T-cell (primary cell): ENCODE measurements around the gene CEP63. TPM values are rescaled to one million over a fixed set of nuclear protein-coding genes. Genes with fewer than 3 reads are reported as not detected.

Experiments used
- ATAC-seq, 4 experiments: fragments of 200-7000 bp in 3 of 4; fragments of 150-1000 bp in 1 of 4; cut with Tn5 transposase; replicated peaks in 1 of 4; 1 replicate in 3 of 4; 2 replicates in 1 of 4; pipeline ENCODE4 v1.10.0; 2021; ENCODE audit warnings: moderate library complexity in 3 of 4, mild to moderate bottlenecking in 2 of 4, moderate number of reproducible peaks in 1 of 4
- CTCF ChIA-PET, 2 donors: fragments of 300-600 bp; sonication (Branson Sonifier 250); formaldehyde crosslinking; loops; one replicate each; lab custom pipeline; 2022; ENCODE audit warnings: antibody characterized with exemption in 2 of 2; lab: Charles Lee
- POLR2A ChIA-PET, 2 donors: fragments of 300-600 bp; sonication (Branson Sonifier 250); formaldehyde crosslinking; loops; one replicate each; lab custom pipeline; 2022; ENCODE audit warnings: antibody characterized with exemption in 2 of 2; lab: Charles Lee
- DNase-seq, 35 experiments: peaks; one replicate each; pipeline versions ENCODE4 v3.0.0 to v3.0.0-alpha.2; 2013 to 2023
- H3K27ac ChIP-seq: one replicate; pipeline ENCODE4 v1.5.1; 2013; ENCODE audit warnings: low read length
- H3K27me3 ChIP-seq, 2 experiments: replicated peaks in 1 of 2; 1 replicate in 1 of 2; 2 replicates in 1 of 2; pipeline versions ENCODE4 v1.6.1 to v1.7.0; 2013; ENCODE audit warnings: low read length in 1 of 2, mixed read lengths in 1 of 2; ENCODE audit not compliant: control insufficient read depth in 2 of 2, insufficient read depth in 2 of 2; ENCODE audit errors: extremely low read depth in 1 of 2
- H3K36me3 ChIP-seq, 2 donors: 1 replicate in 1 of 2; 2 replicates in 1 of 2; pipeline versions ENCODE4 v1.6.1 to v1.7.0; 2013; ENCODE audit warnings: low read length in 1 of 2; ENCODE audit not compliant: control insufficient read depth in 2 of 2, insufficient read depth in 1 of 2; ENCODE audit errors: extremely low read depth in 1 of 2
- H3K4me1 ChIP-seq, 2 experiments: 1 replicate in 1 of 2; 2 replicates in 1 of 2; pipeline versions ENCODE4 v1.6.1 to v1.7.0; 2013; ENCODE audit warnings: low read length in 2 of 2, mixed read lengths in 1 of 2; ENCODE audit not compliant: insufficient read depth in 2 of 2, control insufficient read depth in 1 of 2; ENCODE audit errors: extremely low read depth in 1 of 2
- H3K4me3 ChIP-seq, 2 donors: 1 replicate in 1 of 2; 2 replicates in 1 of 2; pipeline versions ENCODE4 v1.5.1 to v1.7.0; 2013; ENCODE audit warnings: mild to moderate bottlenecking in 2 of 2, low read length in 1 of 2, moderate library complexity in 1 of 2; ENCODE audit not compliant: control insufficient read depth in 1 of 2; ENCODE audit errors: extremely low read depth in 1 of 2
- H3K9me3 ChIP-seq: 2 replicates; pipeline ENCODE4 v1.7.0; 2013
- H3K27ac Mint-ChIP-seq, 2 donors: one replicate each; pipeline ENCODE4 v1.8.0; 2020 to 2021; ENCODE audit warnings: mild to moderate bottlenecking in 2 of 2, mixed read lengths in 2 of 2
- H3K27me3 Mint-ChIP-seq, 2 donors: one replicate each; pipeline ENCODE4 v1.8.0; 2021 to 2022; ENCODE audit warnings: mixed read lengths in 2 of 2
- H3K36me3 Mint-ChIP-seq: one replicate; pipeline ENCODE4 v1.8.0; 2021; ENCODE audit warnings: mixed read lengths
- H3K4me1 Mint-ChIP-seq, 3 donors: one replicate each; pipeline ENCODE4 v1.8.0; 2020 to 2022; ENCODE audit warnings: mixed read lengths in 3 of 3, mild to moderate bottlenecking in 1 of 3
- H3K4me3 Mint-ChIP-seq, 3 donors: one replicate each; pipeline ENCODE4 v1.8.0; 2020 to 2022; ENCODE audit warnings: mild to moderate bottlenecking in 3 of 3, mixed read lengths in 3 of 3, moderate library complexity in 3 of 3
- H3K9me3 Mint-ChIP-seq, 3 donors: one replicate each; pipeline ENCODE4 v1.8.0; 2020 to 2022; ENCODE audit warnings: mixed read lengths in 3 of 3
- WGBS: methylation state at CpG from one replicate; pipeline ENCODE4 v1.1.5; 2013; ENCODE audit warnings: missing lambda C conversion rate; ENCODE audit not compliant: insufficient coverage; 5-methylcytosine and 5-hydroxymethylcytosine counted together
- total RNA-seq, 35 experiments: library from RNA in 6 of 35; stranded (reverse) in 6 of 35; fragments of 120-200 nt in 1 of 35; gene quantifications; one replicate each; pipeline versions ENCODE4 v1.2.1 to v1.2.4 and lab custom pipeline; 2013 to 2026

Gene CEP63
- total RNA-seq, 5 donors from 2014 or later (not counting 1 experiment from before 2014, with no cell fraction given) = 21.7 to 26.1 (median 24.6) TPM

- no peak for ATAC-seq
- Histone ChIP-seq H3K9me3 (no peaks in the 10 kb centered on the region), H3K27ac (no peak overlapping the region), H3K4me1 (peaks cover 0 to 6% of the 10 kb centered on the region in 2 experiments), H3K36me3 (no peaks in the 10 kb centered on the region), H3K27me3 (peaks cover 0 to 22% of the 10 kb centered on the region in 2 experiments), H3K4me3 (no peak overlapping the region)
- ChIA-PET CTCF (interaction anchor here in 1 of 2 donors (2.0 kb wide), 1 partner anchor 1441 kb away, joined by 8 read pairs; no protein-coding TSS in a partner anchor), POLR2A (no interaction called here)
- H3K9me3 Mint-ChIP-seq = no peaks in the 10 kb centered on the region
- DNase-seq = no peak
- WGBS = 72% methylated on average over 15 of the region's 19 CpGs
- H3K4me1 Mint-ChIP-seq = peaks cover 8 to 10% (median 9%) of the 10 kb centered on the region in 3 donors
- peaks cover 8 to 18% of the 10 kb centered on the region in 2 donors for H3K27me3 Mint-ChIP-seq
- H3K27ac Mint-ChIP-seq = no peak overlapping the region
- no peaks in the 10 kb centered on the region for H3K36me3 Mint-ChIP-seq
- H3K4me3 Mint-ChIP-seq = no peak overlapping the region
These were observed 115.9 kb downstream of the CEP63 start for GRCh38 chr3:134601539-134602439.

DNA sequence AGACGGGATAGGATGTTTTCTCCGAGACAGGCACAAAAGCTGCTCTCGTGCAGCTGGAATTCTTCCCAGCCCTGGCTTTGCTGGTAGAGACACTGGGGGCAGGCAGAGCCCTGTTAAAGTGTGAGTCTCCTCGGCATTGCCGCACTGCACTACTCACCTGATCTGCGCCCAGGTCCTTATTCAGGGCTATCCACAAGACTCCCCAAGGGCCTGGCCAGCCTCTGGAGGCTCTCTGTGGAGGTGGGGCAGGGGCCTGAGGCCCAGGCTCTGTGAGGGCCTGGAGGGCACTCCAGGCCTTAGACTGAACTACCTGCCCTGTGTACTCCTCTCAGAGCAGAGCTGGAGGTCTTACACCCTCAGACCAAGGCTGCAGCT is 116.6 kb downstream of the CEP63 start:
- ChIA-PET CTCF (no interaction called here), POLR2A (no interaction called here)
- Mint-ChIP-seq H3K27ac (no peak overlapping the region), H3K4me3 (no peak overlapping the region), H3K27me3 (peaks cover 8 to 19% of the 10 kb centered on the region in 2 donors), H3K9me3 (no peaks in the 10 kb centered on the region), H3K36me3 (no peaks in the 10 kb centered on the region), H3K4me1 (peaks cover 8 to 10% (median 9%) of the 10 kb centered on the region in 3 donors)
- DNase-seq (no peak), ATAC-seq (no peak)
- WGBS = 93% methylated on average over 5 of the region's 6 CpGs
- Histone ChIP-seq H3K4me1 (peaks cover 0 to 6% of the 10 kb centered on the region in 2 experiments), H3K27me3 (peaks cover 0 to 23% of the 10 kb centered on the region in 2 experiments), H3K9me3 (no peaks in the 10 kb centered on the region), H3K4me3 (no peak overlapping the region), H3K36me3 (no peaks in the 10 kb centered on the region), H3K27ac (no peak overlapping the region)

DNA sequence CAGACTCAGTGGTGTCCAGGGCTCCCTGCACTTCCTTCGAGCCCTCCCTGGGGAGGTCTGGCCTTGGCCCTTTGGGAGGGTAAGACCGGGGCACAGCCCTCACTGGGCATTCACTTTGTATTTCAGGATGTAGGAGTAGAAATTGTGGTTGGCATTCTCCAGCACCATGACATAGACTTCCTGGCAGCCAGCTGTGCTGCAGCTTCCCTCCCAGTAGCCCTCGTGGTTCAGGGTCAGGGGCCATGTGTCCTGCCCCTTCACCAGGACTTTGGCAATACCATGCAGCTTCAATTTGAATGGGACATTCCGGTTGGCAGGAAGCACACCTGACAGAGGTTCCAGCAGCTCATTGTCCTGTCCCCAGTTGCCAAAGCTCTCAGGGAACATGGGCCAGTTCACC is 117.6 kb downstream of the CEP63 start:
- 47% methylated on average over 2 of the region's 4 CpGs for WGBS
- H3K27ac Mint-ChIP-seq = no peak overlapping the region

DNA sequence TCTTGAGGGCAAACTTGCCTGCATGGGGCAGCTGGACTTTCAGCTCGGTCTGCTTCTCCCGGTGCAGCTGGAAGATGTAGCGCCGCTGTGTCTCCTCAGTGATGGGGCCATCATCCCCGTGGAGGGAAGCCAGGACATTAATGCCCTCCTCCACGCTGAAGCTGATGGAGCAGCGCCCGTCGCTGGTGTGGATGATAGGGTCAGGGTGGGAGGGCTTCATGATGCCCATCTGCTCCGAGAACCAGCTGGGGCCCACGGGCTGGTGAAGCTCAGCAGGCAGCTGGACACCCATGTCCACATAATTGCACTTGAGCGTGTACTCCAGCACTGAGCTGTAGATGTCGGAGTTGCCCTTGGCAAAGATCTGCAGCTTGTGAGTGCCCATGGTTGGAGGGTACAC is 118.1 kb downstream of the CEP63 start:
- no peak overlapping the region for H3K27ac ChIP-seq
- WGBS = 88% methylated on average over 9 of the region's 13 CpGs
- Mint-ChIP-seq H3K4me3 (no peak overlapping the region), H3K27me3 (peaks cover 14% of the 10 kb centered on the region in 2 donors), H3K9me3 (no peaks in the 10 kb centered on the region), H3K27ac (no peak overlapping the region), H3K4me1 (peaks cover 8 to 10% (median 9%) of the 10 kb centered on the region in 3 donors), H3K36me3 (no peaks in the 10 kb centered on the region)
- H3K36me3 ChIP-seq = no peaks in the 10 kb centered on the region
- peaks cover 0 to 35% of the 10 kb centered on the region in 2 experiments for H3K27me3 ChIP-seq
- no peaks in the 10 kb centered on the region for H3K9me3 ChIP-seq
- ChIA-PET POLR2A (no interaction called here), CTCF (no interaction called here)
- no peak for ATAC-seq
- no peak for DNase-seq
- H3K4me3 ChIP-seq = no peak overlapping the region
- H3K4me1 ChIP-seq = peaks cover 0 to 6% of the 10 kb centered on the region in 2 experiments

More for the DNA sequence above, 117.6 kb downstream of the CEP63 start:
- Mint-ChIP-seq H3K36me3 (no peaks in the 10 kb centered on the region), H3K4me1 (peaks cover 8 to 10% (median 9%) of the 10 kb centered on the region in 3 donors), H3K4me3 (no peak overlapping the region), H3K27me3 (peaks cover 10 to 16% of the 10 kb centered on the region in 2 donors), H3K9me3 (no peaks in the 10 kb centered on the region)
- no peak for ATAC-seq
- no peak overlapping the region for H3K4me3 ChIP-seq
- peaks cover 0 to 32% of the 10 kb centered on the region in 2 experiments for H3K27me3 ChIP-seq
- CTCF ChIA-PET = no interaction called here
- DNase-seq = no peak
- H3K9me3 ChIP-seq = no peaks in the 10 kb centered on the region
- H3K27ac ChIP-seq = no peak overlapping the region
- no peaks in the 10 kb centered on the region for H3K36me3 ChIP-seq
- POLR2A ChIA-PET = no interaction called here
- H3K4me1 ChIP-seq = peaks cover 0 to 6% of the 10 kb centered on the region in 2 experiments

GRCh38 chr3:134605556-134605955 is 119.7 kb downstream of the CEP63 start:
- no peaks in the 10 kb centered on the region for H3K36me3 ChIP-seq
- H3K27ac ChIP-seq = no peak overlapping the region
- no peaks in the 10 kb centered on the region for H3K9me3 ChIP-seq
- 49% methylated on average over 6 of the region's 6 CpGs for WGBS
- DNase-seq (no peak), ATAC-seq (no peak)
- Mint-ChIP-seq H3K27ac (no peak overlapping the region), H3K36me3 (no peaks in the 10 kb centered on the region), H3K4me3 (no peak overlapping the region), H3K4me1 (peaks cover 6% of the 10 kb centered on the region in 3 donors), H3K9me3 (no peaks in the 10 kb centered on the region), H3K27me3 (peaks cover 12 to 16% of the 10 kb centered on the region in 2 donors)
- no peak overlapping the region for H3K4me3 ChIP-seq
- CTCF ChIA-PET = no interaction called here
- POLR2A ChIA-PET = no interaction called here
- H3K27me3 ChIP-seq = peaks cover 0 to 43% of the 10 kb centered on the region in 2 experiments
- H3K4me1 ChIP-seq = peaks cover 0 to 6% of the 10 kb centered on the region in 2 experiments

DNA sequence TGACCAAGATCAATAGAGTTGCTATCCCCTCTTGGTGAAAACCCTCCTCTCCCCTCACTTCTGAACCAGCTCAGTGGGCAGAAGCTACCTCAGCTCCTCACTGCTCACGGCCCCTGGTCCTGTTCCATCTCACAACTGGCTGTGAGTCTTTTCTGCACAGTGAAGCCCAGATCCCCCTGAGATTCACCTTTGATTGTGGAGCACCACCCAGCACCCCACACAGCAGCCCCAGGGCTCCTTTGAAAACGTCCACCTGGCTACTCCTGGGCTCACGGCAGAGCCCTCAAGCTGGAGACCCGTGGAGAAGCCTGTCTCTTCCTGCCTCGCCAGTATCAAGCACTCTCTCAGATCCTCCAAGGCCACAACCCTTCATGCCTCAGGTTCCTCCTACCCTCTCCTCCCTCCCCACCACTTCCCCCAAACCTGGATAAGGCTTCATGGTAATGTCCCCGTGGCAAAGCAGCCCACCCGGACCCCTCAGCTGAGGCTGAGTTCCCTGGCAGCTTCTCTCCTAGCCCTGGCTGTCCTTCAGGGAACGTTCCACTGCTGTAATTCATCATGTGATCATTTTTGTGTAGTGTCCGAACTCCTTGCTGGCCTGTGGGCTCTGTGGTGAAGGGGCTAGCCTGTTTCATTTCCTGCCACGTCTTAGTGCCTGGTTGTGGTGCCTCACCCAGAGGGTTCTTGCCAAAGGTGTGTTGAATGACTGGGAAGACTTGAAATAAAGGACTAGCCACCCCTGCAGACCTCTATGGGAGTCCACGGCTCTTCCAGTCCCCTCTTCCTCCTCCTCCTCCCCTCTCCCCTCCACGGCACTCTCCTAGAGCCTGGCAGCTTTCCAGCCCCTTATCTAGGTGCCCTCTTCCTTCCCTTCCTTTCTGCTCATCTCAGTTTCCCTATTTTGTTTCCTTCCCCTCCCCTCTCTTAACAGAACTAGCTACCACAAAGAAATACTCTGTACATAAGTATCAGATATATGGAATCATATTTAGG is 120.5 kb downstream of the CEP63 start:
- ChIA-PET POLR2A (no interaction called here), CTCF (no interaction called here)
- no peak for ATAC-seq
- H3K4me1 ChIP-seq = no peaks in the 10 kb centered on the region
- Mint-ChIP-seq H3K4me3 (no peak overlapping the region), H3K9me3 (no peaks in the 10 kb centered on the region), H3K27ac (no peak overlapping the region), H3K36me3 (no peaks in the 10 kb centered on the region), H3K4me1 (no peaks in the 10 kb centered on the region), H3K27me3 (peaks cover 10 to 16% of the 10 kb centered on the region in 2 donors)
- WGBS = 22% methylated on average over 7 of the region's 12 CpGs
- no peak for DNase-seq
- no peaks in the 10 kb centered on the region for H3K9me3 ChIP-seq
- no peak overlapping the region for H3K4me3 ChIP-seq
- no peak overlapping the region for H3K27ac ChIP-seq
- H3K27me3 ChIP-seq = peaks cover 0 to 41% of the 10 kb centered on the region in 2 experiments
- H3K36me3 ChIP-seq = no peaks in the 10 kb centered on the region
